Right atrium auricular region (tissue), 2 donors: ENCODE measurements around the gene RELA. TPM values are rescaled to one million over a fixed set of nuclear protein-coding genes. Genes with fewer than 3 reads are reported as not detected.

Experiments
- DNase-seq: peaks from one replicate; pipeline ENCODE4 v3.0.0-alpha.2; 2019; ENCODE audit warnings: low spot score
- H3K27ac ChIP-seq, 2 donors: fragments of 200-600 bp; sonication (generic); 1 replicate in 1 of 2; 2 replicates in 1 of 2; pipeline ENCODE4 v1.5.1; 2016 to 2019
- H3K27me3 ChIP-seq, 2 donors: fragments of 200-600 bp; sonication (generic); one replicate each; pipeline versions ENCODE4 v1.5.1 to v1.6.0; 2017 to 2019
- H3K36me3 ChIP-seq: fragments of 200-600 bp; sonication (generic); one replicate; pipeline ENCODE4 v1.5.1; 2016
- H3K4me1 ChIP-seq, 2 donors: fragments of 200-600 bp; sonication (generic); one replicate each; pipeline versions ENCODE4 v1.5.1 to v1.6.0; 2017 to 2019
- H3K4me3 ChIP-seq, 2 donors: fragments of 200-600 bp; sonication (generic); 1 replicate in 1 of 2; 2 replicates in 1 of 2; pipeline ENCODE4 v1.5.1; 2017 to 2019; ENCODE audit warnings: mild to moderate bottlenecking in 1 of 2, moderate library complexity in 1 of 2
- H3K9me3 ChIP-seq, 2 donors: fragments of 200-600 bp; sonication (generic); one replicate each; pipeline ENCODE4 v1.5.1; 2019
- total RNA-seq, 2 donors: library from RNA; depleted of rRNA; stranded (reverse); fragments of >200 nt; gene quantifications; one replicate each; pipeline ENCODE4 v1.1.0, GENCODE V29; 2016
- TF ChIP-seq, protein P1 (sequence below), 2 donors: fragments of 200-600 bp; sonication (generic); IDR thresholded peaks; one replicate each; pipeline ENCODE4 v1.5.1; 2019; ENCODE audit warnings: antibody characterized with exemption in 2 of 2

Gene RELA
- total RNA-seq, 2 donors from 2014 or later, result 30.7 to 54.9 TPM

DNA sequence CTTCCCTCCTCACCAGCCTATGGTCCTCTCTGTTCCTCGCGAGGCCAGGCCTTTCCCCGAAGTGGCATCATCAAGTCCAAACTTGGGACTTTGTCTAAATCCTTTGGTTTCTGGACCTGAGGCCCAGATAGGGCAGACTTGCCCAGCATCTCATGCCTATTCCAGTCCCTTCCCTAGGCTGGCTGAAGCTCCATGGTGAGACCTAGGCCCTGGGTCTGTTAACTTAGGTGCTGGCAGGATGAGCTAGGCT, 11.5 kb downstream of the RELA start:
- Histone ChIP-seq H3K27me3 (no peaks in the 10 kb centered on the region), H3K27ac (peak overlapping the region; percentile 92 to 96), H3K9me3 (no peaks in the 10 kb centered on the region), H3K4me1 (peaks cover 0 to 43% of the 10 kb centered on the region in 2 donors), H3K36me3 (peaks cover 55% of the 10 kb centered on the region), H3K4me3 (no peak overlapping the region)
- TF ChIP-seq, protein P1, sequence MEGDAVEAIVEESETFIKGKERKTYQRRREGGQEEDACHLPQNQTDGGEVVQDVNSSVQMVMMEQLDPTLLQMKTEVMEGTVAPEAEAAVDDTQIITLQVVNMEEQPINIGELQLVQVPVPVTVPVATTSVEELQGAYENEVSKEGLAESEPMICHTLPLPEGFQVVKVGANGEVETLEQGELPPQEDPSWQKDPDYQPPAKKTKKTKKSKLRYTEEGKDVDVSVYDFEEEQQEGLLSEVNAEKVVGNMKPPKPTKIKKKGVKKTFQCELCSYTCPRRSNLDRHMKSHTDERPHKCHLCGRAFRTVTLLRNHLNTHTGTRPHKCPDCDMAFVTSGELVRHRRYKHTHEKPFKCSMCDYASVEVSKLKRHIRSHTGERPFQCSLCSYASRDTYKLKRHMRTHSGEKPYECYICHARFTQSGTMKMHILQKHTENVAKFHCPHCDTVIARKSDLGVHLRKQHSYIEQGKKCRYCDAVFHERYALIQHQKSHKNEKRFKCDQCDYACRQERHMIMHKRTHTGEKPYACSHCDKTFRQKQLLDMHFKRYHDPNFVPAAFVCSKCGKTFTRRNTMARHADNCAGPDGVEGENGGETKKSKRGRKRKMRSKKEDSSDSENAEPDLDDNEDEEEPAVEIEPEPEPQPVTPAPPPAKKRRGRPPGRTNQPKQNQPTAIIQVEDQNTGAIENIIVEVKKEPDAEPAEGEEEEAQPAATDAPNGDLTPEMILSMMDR (IDR thresholded peaks at IDR 0.05), result no peak
- DNase-seq, result no peak

- Histone ChIP-seq H3K36me3 (peaks cover 50% of the 10 kb centered on the region), H3K9me3 (no peaks in the 10 kb centered on the region), H3K27me3 (no peaks in the 10 kb centered on the region), H3K4me1 (peaks cover 0 to 43% of the 10 kb centered on the region in 2 donors), H3K27ac (peak overlapping the region in 1 of 2 donors; percentile 96), H3K4me3 (no peak overlapping the region)
- DNase-seq, result no peak
- TF ChIP-seq, protein P1 (IDR thresholded peaks at IDR 0.05), result no peak
These were observed 12.0 kb downstream of the RELA start for GRCh38 chr11:65650547-65651338.

- TF ChIP-seq, protein P1 (IDR thresholded peaks at IDR 0.05), result no peak
- no peaks in the 10 kb centered on the region for H3K9me3 ChIP-seq
- peaks cover 0 to 41% of the 10 kb centered on the region in 2 donors for H3K4me1 ChIP-seq
- no peaks in the 10 kb centered on the region for H3K27me3 ChIP-seq
- H3K36me3 ChIP-seq, result peaks cover 45% of the 10 kb centered on the region
- DNase-seq, result no peak
- H3K27ac ChIP-seq, result no peak overlapping the region
- H3K4me3 ChIP-seq, result no peak overlapping the region
These were observed 12.8 kb downstream of the RELA start for GRCh38 chr11:65649656-65650546.

DNA sequence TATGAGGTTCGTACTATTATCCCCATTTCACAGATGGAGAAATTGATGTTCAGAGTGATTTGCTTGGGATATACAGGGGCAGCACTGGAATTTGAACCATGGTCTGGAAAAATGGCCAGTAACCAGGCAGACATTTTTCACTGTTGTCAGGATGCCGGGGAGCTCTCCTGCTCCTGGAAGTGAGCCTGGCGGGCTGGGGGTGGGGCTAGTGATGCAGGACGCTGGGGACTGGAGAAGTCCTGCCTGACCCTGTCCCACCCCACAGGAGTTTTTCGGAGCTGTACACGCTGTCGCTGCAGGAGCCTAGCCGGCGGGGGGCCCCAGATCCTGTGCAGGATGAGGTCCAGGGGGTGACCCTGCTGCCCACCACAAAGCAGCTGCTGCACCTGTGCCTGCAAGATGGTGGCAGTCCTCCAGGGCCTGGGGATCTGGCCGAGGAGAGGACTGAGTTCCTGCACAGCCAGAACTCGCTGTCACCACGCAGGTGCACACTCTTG, 13.7 kb downstream of the RELA start:
- peaks cover 0 to 32% of the 10 kb centered on the region in 2 donors for H3K4me1 ChIP-seq
- peaks cover 40% of the 10 kb centered on the region for H3K36me3 ChIP-seq

DNA sequence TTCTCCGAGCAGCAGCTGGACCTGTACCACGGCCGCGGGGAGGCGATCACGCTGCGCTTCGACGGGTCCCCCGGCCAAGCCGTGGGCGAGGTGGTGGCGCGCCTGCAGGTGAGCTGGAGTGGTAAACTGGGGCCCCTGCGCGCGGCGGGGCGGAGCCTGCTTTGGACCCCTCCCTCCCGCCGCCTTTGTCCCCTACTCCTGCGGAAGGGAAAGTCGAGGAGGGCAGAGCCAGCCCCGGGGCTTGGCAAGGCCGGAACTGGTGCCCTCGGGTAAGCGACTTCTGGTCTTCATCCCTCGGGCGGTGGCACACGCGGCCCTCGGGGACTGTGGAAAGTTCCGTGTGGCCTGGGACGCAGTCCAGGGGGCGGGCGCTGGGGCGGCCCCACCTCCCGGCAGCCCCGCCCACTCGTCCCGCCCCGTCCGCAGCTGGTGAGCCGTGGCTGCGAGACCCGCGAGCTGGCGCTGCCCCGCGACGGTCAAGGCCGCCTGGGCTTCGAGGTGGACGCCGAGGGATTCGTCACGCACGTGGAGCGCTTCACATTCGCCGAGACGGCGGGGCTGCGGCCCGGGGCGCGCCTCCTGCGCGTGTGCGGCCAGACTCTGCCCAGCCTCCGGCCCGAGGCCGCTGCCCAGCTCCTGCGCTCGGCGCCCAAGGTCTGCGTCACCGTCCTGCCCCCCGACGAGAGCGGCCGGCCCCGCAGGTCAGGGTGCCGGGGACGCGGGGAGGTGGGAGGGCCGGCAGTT, 15.6 kb downstream of the RELA start:
- TF ChIP-seq, protein P1 (IDR thresholded peaks at IDR 0.05), result no peak
- Histone ChIP-seq H3K27ac (no peak overlapping the region), H3K9me3 (no peaks in the 10 kb centered on the region), H3K4me3 (peak overlapping the region; percentile 2 to 12), H3K27me3 (no peaks in the 10 kb centered on the region), H3K4me1 (peaks cover 0 to 21% of the 10 kb centered on the region in 2 donors), H3K36me3 (peaks cover 35% of the 10 kb centered on the region)
- no peak for DNase-seq

More for the DNA sequence above, 13.7 kb downstream of the RELA start:
- Histone ChIP-seq H3K4me3 (no peak overlapping the region), H3K27ac (no peak overlapping the region), H3K27me3 (no peaks in the 10 kb centered on the region), H3K9me3 (no peaks in the 10 kb centered on the region)
- TF ChIP-seq, protein P1 (IDR thresholded peaks at IDR 0.05), result no peak
- no peak for DNase-seq
